HCT116 (cell line): ENCODE measurements around the gene TBXA2R. TPM values are rescaled to one million over a fixed set of nuclear protein-coding genes. Genes with fewer than 3 reads are reported as not detected.

Experiments
- ATAC-seq: fragments of 200-7000 bp; cut with Tn5 transposase; 2 replicates; pipeline ENCODE4 v1.9.1; 2020; ENCODE audit warnings: mild to moderate bottlenecking, moderate library complexity
- BruUV-seq: library from RNA; stranded (reverse); fragments of 400-500 nt; replicated peaks from 2 replicates; lab custom pipeline; 2021; lab: Mats Ljungman, UMichigan
- CTCF ChIA-PET: fragments of 300-600 bp; sonication (Branson Sonifier 250); formaldehyde crosslinking; loops from one replicate; lab custom pipeline; 2021; ENCODE audit warnings: antibody characterized with exemption; lab: Charles Lee
- POLR2A ChIA-PET: fragments of 300-600, 350-600 bp; sonication (Branson Sonifier 250); formaldehyde crosslinking; loops from one replicate; lab custom pipeline; 2021; ENCODE audit warnings: antibody characterized with exemption; lab: Charles Lee
- RAD21 ChIA-PET, 2 experiments: fragments of 300-600 bp; sonication (Branson Sonifier 250); formaldehyde crosslinking; loops; one replicate each; lab custom pipeline; 2023; ENCODE audit warnings: low total read pairs in 2 of 2; ENCODE audit not compliant: uncharacterized antibody in 2 of 2, unreplicated experiment in 2 of 2, low non-redundant PET in 1 of 2; lab: Charles Lee
- DNase-seq: peaks from one replicate; pipeline ENCODE4 v3.0.0-alpha.2; 2010; ENCODE audit warnings: low read depth, low spot score
- H2AFZ ChIP-seq: fragments of 200-600 bp; shearing (Covaris generic), sonication (generic); 2 replicates; pipeline ENCODE4 v1.6.1; 2017; ENCODE audit warnings: low read depth, mixed run types, mixed read lengths, antibody characterized with exemption, low read length; ENCODE audit not compliant: poor library complexity, severe bottlenecking
- H3K27ac ChIP-seq: 2 replicates; pipeline ENCODE4 v1.5.1; 2012; ENCODE audit warnings: low read depth, low read length
- H3K27me3 ChIP-seq: fragments of 200-600 bp; sonication (generic); 2 replicates; pipeline ENCODE4 v1.6.1; 2016; ENCODE audit warnings: mixed run types, low read length, mixed read lengths; ENCODE audit not compliant: insufficient read depth
- H3K36me3 ChIP-seq, 2 experiments: fragments of 200-500 bp in 1 of 2; fragments of 200-600 bp in 1 of 2; sonication (Bioruptor generic) in 1 of 2; sonication (generic) in 1 of 2; 2 replicates each; pipeline versions ENCODE4 v1.5.1 to v1.6.1; 2014 to 2016; ENCODE audit warnings: low read length in 2 of 2, inconsistent platforms in 1 of 2, mixed read lengths in 1 of 2, mixed run types in 1 of 2; ENCODE audit not compliant: insufficient read depth in 2 of 2, control insufficient read depth in 1 of 2
- H3K4me1 ChIP-seq, 2 experiments: fragments of 200-600 bp in 1 of 2; sonication (generic) in 1 of 2; 2 replicates each; pipeline versions ENCODE4 v1.5.1 to v1.6.1; 2012 to 2017; ENCODE audit warnings: low read length in 2 of 2, inconsistent platforms in 1 of 2, mild to moderate bottlenecking in 1 of 2, mixed read lengths in 1 of 2, mixed run types in 1 of 2, moderate library complexity in 1 of 2; ENCODE audit not compliant: insufficient read depth in 2 of 2, control insufficient read depth in 1 of 2
- H3K4me2 ChIP-seq: fragments of 200-600 bp; sonication (generic); 2 replicates; pipeline ENCODE4 v1.6.1; 2017; ENCODE audit warnings: mixed run types, low read length, mixed read lengths
- H3K4me3 ChIP-seq, 2 experiments: fragments of 200-600 bp in 1 of 2; sonication (generic) in 1 of 2; replicated peaks in 1 of 2; 2 replicates each; pipeline ENCODE4 v1.5.1; 2011 to 2016; ENCODE audit warnings: low read length in 2 of 2, control low read depth in 1 of 2, low read depth in 1 of 2, mild to moderate bottlenecking in 1 of 2, mixed read lengths in 1 of 2, mixed run types in 1 of 2
- H3K79me2 ChIP-seq: fragments of 200-600 bp; sonication (generic); 2 replicates; pipeline ENCODE4 v1.6.1; 2017; ENCODE audit warnings: mild to moderate bottlenecking, mixed run types, low read length, moderate library complexity, mixed read lengths; ENCODE audit not compliant: insufficient read depth
- H3K9ac ChIP-seq: fragments of 200-600 bp; sonication (generic); 2 replicates; pipeline ENCODE4 v1.6.1; 2016; ENCODE audit warnings: low read length, mixed read lengths
- H3K9me2 ChIP-seq: fragments of 200-600 bp; sonication (generic), shearing (Covaris generic); 2 replicates; pipeline ENCODE4 v1.6.1; 2017; ENCODE audit warnings: mixed run types, mild to moderate bottlenecking, moderate library complexity; ENCODE audit not compliant: insufficient read depth
- H3K9me3 ChIP-seq, 2 experiments: fragments of 200-500 bp in 1 of 2; fragments of 200-600 bp in 1 of 2; sonication (Bioruptor generic) in 1 of 2; sonication (generic) in 1 of 2; 2 replicates each; pipeline ENCODE4 v1.6.1; 2014 to 2017; ENCODE audit warnings: low read length in 2 of 2, mixed read lengths in 2 of 2, inconsistent platforms in 1 of 2, low read depth in 1 of 2, mild to moderate bottlenecking in 1 of 2, mixed run types in 1 of 2, moderate library complexity in 1 of 2; ENCODE audit not compliant: control insufficient read depth in 1 of 2, insufficient read depth in 1 of 2
- H4K20me1 ChIP-seq: fragments of 200-600 bp; sonication (generic), shearing (Covaris generic); 2 replicates; pipeline ENCODE4 v1.6.1; 2017; ENCODE audit warnings: mixed run types, mild to moderate bottlenecking, moderate library complexity; ENCODE audit not compliant: insufficient read depth
- CBX3 ChIP-seq: IDR thresholded peaks from 2 replicates; pipeline ENCODE4 v1.6.1; 2012; ENCODE audit warnings: low read depth
- CEBPB ChIP-seq: IDR thresholded peaks from 2 replicates; pipeline ENCODE4 v1.6.1; 2012; ENCODE audit warnings: low read depth
- EGR1 ChIP-seq: IDR thresholded peaks from 2 replicates; pipeline ENCODE4 v1.6.1; 2012; ENCODE audit warnings: low read depth
- ELF1 ChIP-seq: IDR thresholded peaks from 2 replicates; pipeline ENCODE4 v1.6.1; 2012; ENCODE audit warnings: low read depth, borderline replicate concordance
- FOSL1 ChIP-seq: IDR thresholded peaks from 2 replicates; pipeline ENCODE4 v1.6.1; 2012; ENCODE audit warnings: low read depth
- POLR2A ChIP-seq: IDR thresholded peaks from 2 replicates; pipeline ENCODE4 v1.7.0; 2011; ENCODE audit warnings: borderline replicate concordance; ENCODE audit not compliant: insufficient read depth, insufficient read length; ENCODE audit errors: extremely low read depth
- RAD21 ChIP-seq: IDR thresholded peaks from 2 replicates; pipeline ENCODE4 v1.6.1; 2012; ENCODE audit warnings: low read depth, mild to moderate bottlenecking
- SIN3A ChIP-seq: IDR thresholded peaks from 2 replicates; pipeline ENCODE4 v1.6.1; 2012; ENCODE audit warnings: low read depth
- SRF ChIP-seq: IDR thresholded peaks from 2 replicates; pipeline ENCODE4 v1.6.1; 2012; ENCODE audit warnings: low read depth
- TCF7L2 ChIP-seq: IDR thresholded peaks from 2 replicates; pipeline ENCODE4 v1.7.0; 2011; ENCODE audit warnings: borderline replicate concordance, inconsistent platforms; ENCODE audit not compliant: insufficient read depth, insufficient read length; ENCODE audit errors: extremely low read depth
- intact Hi-C: fragments of 100-400 bp; cut with micrococcal nuclease; formaldehyde crosslinking; loops from 2 replicates; pipeline ENCODE4 v1.10.0; 2022
- total RNA-seq: library from RNA; stranded (reverse); gene quantifications from one replicate; pipeline ENCODE4 v1.2.1, GENCODE V29; 2021; ENCODE audit not compliant: unreplicated experiment
- TF ChIP-seq, protein P1 (sequence below): IDR thresholded peaks from 2 replicates; pipeline ENCODE4 v1.6.1; 2012
- TF ChIP-seq, protein P2 (sequence below): IDR thresholded peaks from 2 replicates; pipeline ENCODE4 v1.6.1; 2011; ENCODE audit warnings: mild to moderate bottlenecking, low read length, moderate library complexity; ENCODE audit not compliant: insufficient replicate concordance; ENCODE audit errors: extremely low read depth
- TF ChIP-seq, protein P3 (sequence below): IDR thresholded peaks from 2 replicates; pipeline ENCODE4 v1.6.1; 2012
- TF ChIP-seq, protein P4 (sequence below): IDR thresholded peaks from 2 replicates; pipeline ENCODE4 v1.6.1; 2012; ENCODE audit warnings: low read depth

The TBXA2R gene
- total RNA-seq, 1 experiment from 2014 or later, result 2.3 TPM

DNA sequence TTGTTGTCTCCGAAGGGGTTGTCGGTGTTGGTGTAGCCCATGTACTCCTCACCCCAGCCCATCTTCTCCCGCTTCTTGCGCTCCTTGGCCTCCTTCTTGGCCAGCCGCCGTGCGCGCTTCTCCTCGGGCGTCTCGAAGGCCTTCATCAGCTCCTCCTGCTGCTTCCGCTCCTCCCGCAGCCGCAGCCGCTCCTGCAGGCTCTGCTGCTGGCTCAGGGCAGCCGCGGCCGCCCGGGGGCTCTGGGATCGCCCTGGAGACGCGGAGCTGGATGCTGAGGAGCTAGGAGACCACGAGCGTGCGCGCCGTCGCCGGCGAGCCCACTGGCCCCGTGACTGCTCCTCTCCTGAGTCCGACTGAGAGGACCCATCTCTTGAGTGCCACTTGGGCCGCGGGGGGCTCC, 17.0 kb upstream of the TBXA2R start:
- DNase-seq, result no peak
- no peak for ATAC-seq
- no peak overlapping the region for H3K4me3 ChIP-seq
- H3K27ac ChIP-seq, result no peak overlapping the region
- CTCF ChIA-PET, result no interaction called here
- no peak overlapping the region for H3K9ac ChIP-seq
- no TSS peak for BruUV-seq
- RAD21 ChIA-PET, result no interaction called here
- H3K9me2 ChIP-seq, result no peaks in the 10 kb centered on the region
- H4K20me1 ChIP-seq, result peaks cover 5% of the 10 kb centered on the region; the same call in 1 of the 2 replicates
- TF ChIP-seq ELF1, result no peak
- no peak for TF ChIP-seq POLR2A
- TF ChIP-seq CBX3, result no peak
- H3K9me3 ChIP-seq, result no peaks in the 10 kb centered on the region
- no peak overlapping the region for H2AFZ ChIP-seq
- intact Hi-C loops, result no loop called here
- no peak overlapping the region for H3K4me2 ChIP-seq
- H3K79me2 ChIP-seq, result peaks cover 32% of the 10 kb centered on the region
- no peaks in the 10 kb centered on the region for H3K27me3 ChIP-seq
- H3K4me1 ChIP-seq, result peaks cover 7 to 21% of the 10 kb centered on the region in 2 experiments; a peak in 3 of 4 replicates
- H3K36me3 ChIP-seq, result peaks cover 0 to 5% of the 10 kb centered on the region in 2 experiments; a peak in 2 of 4 replicates
- POLR2A ChIA-PET, result interaction anchor here (1.0 kb wide), 1 partner anchor 15 kb away, joined by 3 read pairs; no protein-coding TSS in a partner anchor

DNA sequence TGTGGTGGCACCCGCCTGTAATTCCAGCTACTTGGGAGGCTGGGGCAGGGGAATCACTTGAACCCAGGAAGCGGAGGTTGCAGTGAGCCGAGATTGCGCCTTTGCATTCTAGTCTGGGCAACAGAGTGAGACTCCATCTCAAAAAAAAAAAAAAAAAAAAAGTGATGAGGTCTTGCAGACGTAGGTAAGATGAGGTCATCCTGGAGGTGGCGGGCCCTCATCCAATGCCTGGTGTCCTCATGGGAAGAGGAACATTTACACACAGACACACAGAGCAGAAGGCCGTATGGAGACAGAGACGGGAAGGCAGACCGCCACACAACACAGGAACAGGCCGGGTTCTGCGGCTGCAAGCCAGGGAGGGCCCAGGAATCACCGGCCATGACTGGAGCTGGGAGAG, 15.5 kb upstream of the TBXA2R start:
- Histone ChIP-seq H3K27ac (no peak overlapping the region), H3K27me3 (no peaks in the 10 kb centered on the region), H3K36me3 (peaks cover 0 to 5% of the 10 kb centered on the region in 2 experiments; a peak in 2 of 4 replicates), H3K4me3 (no peak overlapping the region), H2AFZ (no peak overlapping the region), H3K4me1 (peaks cover 7 to 18% of the 10 kb centered on the region in 2 experiments; a peak in 3 of 4 replicates), H3K9me3 (no peaks in the 10 kb centered on the region), H3K9me2 (no peaks in the 10 kb centered on the region), H3K4me2 (no peak overlapping the region), H3K79me2 (peaks cover 32% of the 10 kb centered on the region), H3K9ac (no peak overlapping the region), H4K20me1 (peaks cover 5% of the 10 kb centered on the region; the same call in 1 of the 2 replicates)
- intact Hi-C loops, result no loop called here
- no TSS peak for BruUV-seq
- no peak for ATAC-seq
- ChIA-PET POLR2A (no interaction called here), RAD21 (no interaction called here), CTCF (no interaction called here)
- no peak for DNase-seq
- TF ChIP-seq, protein P1, sequence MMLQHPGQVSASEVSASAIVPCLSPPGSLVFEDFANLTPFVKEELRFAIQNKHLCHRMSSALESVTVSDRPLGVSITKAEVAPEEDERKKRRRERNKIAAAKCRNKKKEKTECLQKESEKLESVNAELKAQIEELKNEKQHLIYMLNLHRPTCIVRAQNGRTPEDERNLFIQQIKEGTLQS, result no peak
- no peak for TF ChIP-seq CBX3
- TF ChIP-seq, protein P2, sequence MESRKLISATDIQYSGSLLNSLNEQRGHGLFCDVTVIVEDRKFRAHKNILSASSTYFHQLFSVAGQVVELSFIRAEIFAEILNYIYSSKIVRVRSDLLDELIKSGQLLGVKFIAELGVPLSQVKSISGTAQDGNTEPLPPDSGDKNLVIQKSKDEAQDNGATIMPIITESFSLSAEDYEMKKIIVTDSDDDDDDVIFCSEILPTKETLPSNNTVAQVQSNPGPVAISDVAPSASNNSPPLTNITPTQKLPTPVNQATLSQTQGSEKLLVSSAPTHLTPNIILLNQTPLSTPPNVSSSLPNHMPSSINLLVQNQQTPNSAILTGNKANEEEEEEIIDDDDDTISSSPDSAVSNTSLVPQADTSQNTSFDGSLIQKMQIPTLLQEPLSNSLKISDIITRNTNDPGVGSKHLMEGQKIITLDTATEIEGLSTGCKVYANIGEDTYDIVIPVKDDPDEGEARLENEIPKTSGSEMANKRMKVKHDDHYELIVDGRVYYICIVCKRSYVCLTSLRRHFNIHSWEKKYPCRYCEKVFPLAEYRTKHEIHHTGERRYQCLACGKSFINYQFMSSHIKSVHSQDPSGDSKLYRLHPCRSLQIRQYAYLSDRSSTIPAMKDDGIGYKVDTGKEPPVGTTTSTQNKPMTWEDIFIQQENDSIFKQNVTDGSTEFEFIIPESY, result no peak
- no peak for TF ChIP-seq SIN3A
- TF ChIP-seq RAD21, result no peak
- TF ChIP-seq TCF7L2, result no peak
- TF ChIP-seq, protein P3, sequence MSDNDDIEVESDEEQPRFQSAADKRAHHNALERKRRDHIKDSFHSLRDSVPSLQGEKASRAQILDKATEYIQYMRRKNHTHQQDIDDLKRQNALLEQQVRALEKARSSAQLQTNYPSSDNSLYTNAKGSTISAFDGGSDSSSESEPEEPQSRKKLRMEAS, result no peak
- TF ChIP-seq EGR1, result no peak
- no peak for TF ChIP-seq FOSL1
- TF ChIP-seq CEBPB, result no peak
- TF ChIP-seq, protein P4, sequence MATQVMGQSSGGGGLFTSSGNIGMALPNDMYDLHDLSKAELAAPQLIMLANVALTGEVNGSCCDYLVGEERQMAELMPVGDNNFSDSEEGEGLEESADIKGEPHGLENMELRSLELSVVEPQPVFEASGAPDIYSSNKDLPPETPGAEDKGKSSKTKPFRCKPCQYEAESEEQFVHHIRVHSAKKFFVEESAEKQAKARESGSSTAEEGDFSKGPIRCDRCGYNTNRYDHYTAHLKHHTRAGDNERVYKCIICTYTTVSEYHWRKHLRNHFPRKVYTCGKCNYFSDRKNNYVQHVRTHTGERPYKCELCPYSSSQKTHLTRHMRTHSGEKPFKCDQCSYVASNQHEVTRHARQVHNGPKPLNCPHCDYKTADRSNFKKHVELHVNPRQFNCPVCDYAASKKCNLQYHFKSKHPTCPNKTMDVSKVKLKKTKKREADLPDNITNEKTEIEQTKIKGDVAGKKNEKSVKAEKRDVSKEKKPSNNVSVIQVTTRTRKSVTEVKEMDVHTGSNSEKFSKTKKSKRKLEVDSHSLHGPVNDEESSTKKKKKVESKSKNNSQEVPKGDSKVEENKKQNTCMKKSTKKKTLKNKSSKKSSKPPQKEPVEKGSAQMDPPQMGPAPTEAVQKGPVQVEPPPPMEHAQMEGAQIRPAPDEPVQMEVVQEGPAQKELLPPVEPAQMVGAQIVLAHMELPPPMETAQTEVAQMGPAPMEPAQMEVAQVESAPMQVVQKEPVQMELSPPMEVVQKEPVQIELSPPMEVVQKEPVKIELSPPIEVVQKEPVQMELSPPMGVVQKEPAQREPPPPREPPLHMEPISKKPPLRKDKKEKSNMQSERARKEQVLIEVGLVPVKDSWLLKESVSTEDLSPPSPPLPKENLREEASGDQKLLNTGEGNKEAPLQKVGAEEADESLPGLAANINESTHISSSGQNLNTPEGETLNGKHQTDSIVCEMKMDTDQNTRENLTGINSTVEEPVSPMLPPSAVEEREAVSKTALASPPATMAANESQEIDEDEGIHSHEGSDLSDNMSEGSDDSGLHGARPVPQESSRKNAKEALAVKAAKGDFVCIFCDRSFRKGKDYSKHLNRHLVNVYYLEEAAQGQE, result no peak
- no peak for TF ChIP-seq SRF
